HG03135 (cell line): ENCODE measurements around the gene SYCE3.

Experiments used
- ATAC-seq: cut with Tn5 transposase; IDR thresholded peaks from one replicate; pipeline ENCODE4 v1.9.1; 2021; ENCODE audit warnings: mild to moderate bottlenecking, moderate library complexity; ENCODE audit not compliant: unreplicated experiment

SYCE3 gene

DNA sequence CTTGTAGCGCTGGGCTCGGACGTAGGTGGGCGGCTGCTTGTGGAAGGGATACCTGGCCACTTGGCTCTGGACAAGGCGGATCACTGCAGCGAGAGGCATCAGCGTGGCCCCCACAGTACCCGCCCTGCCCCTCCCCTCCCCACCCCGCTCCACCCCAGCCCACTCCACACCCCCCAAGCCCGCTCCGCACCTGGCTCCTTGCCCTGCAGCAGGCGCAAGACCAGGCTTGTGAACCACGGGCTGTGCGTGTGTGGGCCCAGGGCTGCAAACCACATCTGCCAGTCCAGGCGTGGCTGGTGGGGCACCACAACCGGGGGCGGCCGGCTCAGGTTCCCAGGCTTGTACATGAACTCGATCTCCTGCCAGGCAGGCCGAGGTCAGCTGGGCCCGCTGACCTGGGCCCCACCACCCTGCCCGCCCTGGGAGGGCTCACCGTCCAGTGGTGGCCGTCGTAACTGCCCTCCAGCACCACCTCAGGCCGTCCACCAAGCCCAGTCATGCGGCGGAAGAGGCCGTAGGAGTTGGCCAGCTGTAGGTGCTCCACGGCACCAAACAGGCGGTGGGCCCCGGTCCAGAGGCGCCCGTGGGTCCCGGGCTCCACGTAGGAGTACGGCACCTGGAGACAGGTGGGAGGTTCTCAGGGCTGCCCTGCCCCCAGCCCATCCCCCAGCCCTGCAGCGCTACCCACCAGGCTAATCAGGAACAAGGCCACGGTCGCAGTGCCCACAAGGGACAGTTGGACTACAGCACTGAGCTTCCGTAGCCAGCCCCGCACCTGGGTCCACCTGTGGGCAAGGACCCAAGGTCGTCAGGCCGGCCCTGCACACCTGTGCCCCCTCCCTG, 58.1 kb downstream of the SYCE3 start:
- ATAC-seq: no peak

DNA sequence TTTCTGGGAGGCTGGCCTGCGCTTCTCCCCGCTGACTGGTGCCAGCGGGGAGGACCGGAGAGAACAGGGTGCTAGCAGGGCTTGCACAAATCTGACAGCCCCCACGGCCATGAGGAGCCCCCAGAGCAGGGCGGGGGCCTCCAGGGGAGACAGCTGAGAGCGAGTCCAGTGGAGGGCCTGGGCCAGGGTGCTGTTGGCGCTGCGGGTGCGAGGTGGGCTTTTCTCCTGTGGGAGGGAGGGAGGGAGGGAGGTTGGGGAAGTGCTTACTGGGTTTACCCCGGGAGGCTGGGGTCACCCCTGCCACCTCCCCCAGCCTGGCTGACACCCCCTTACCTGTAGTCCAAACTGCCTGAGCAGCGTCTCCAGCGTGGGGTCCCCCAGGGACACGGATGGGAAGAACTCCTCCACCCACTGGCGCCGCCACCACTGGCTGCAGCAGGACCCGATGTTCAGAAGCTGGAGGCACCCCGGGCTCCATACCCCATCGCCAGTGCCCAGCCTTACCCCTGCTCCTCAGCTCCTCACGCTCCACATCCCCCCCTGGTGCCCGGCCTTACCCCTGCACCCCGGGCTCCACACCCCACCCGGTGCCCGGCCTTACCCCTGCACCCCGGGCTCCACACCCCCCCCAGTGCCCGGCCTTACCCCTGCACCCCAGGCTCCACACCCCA, 59.1 kb downstream of the SYCE3 start:
- ATAC-seq: no peak

DNA sequence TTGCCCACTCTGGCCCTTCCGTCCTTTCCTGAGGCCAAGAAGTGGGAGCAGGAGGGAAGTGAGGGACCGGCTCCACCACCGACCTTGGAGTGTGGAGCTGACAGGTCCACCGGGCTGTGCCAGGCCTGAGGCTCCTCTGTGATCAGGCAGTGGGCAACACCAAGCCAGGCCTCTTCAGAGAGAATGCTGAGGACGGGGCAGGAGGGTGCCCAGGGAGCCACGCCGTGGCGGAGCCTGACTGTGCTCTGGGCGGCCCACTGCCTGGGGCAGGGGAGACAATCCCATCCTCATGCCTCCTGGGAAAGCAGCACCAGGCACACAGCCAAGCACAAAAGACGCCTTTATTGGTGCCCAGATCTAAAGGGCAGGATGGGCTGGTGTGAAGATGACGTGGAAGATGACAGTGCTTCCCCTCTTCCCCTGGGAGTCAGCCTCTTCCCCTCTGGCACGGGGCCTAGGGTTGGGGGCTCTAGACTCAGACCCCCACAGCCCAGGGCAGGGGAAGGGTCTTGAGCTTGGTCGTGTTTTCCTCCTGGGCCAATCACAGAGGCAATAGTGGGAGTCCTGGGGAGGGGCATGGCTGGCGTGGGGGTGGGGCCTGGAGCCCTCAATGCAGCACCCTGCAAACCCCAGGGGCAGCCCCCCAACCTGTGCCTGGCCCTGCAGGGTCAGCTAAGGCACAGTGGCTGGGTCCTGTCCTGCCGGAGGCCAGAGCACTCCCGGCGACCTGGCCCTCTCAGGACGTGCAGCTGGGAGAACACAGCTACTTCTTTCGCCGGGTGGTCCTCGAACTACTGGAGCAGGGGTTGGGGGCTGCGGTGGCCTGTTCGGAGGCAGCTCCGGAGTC, 59.9 kb downstream of the SYCE3 start:
- ATAC-seq: no peak

DNA sequence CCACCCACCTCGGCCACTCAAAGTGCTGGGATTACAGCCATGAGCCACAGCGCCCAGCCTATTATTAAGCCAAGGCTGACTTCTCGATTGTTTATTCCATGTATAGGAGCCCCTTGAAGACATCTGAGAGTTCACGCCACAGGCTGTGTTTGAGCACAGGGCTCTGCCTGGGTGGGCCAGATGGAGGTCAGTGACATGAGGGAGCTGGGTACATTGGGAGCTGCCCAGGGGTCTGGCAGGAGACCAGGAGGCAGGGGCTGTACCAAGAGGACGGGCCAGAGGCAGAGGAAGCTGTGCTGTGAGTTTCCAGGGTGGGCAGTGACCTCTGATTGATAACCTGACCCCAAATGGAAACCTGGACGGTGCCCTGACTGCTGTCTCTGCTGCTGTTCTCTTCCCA, 60.6 kb downstream of the SYCE3 start:
- ATAC-seq: no peak
